GM12878 (cell line): ENCODE data around the gene FAM53B. TPM values are rescaled to one million over a fixed set of nuclear protein-coding genes. Genes with fewer than 3 reads are reported as not detected.

ENCODE experiments used
- ATAC-seq: fragments of 200-7000 bp; cut with Tn5 transposase; 3 replicates; pipeline ENCODE4 v1.9.1; 2020; ENCODE audit warnings: mild to moderate bottlenecking, moderate library complexity
- BruUV-seq: library from RNA; stranded (reverse); fragments of 400-500 nt; replicated peaks from 2 replicates; lab custom pipeline; 2021; lab: Mats Ljungman, UMichigan
- CTCF ChIA-PET: fragments of 300-600 bp; sonication (Branson Sonifier 250); formaldehyde crosslinking; extraction: SDS; loops from one replicate; lab custom pipeline; 2021; ENCODE audit warnings: inconsistent platforms; lab: Yijun Ruan, JAX
- POLR2A ChIA-PET: fragments of 350-600 bp; formaldehyde crosslinking; extraction: SDS; loops from one replicate; lab custom pipeline; 2021; ENCODE audit warnings: inconsistent platforms; lab: Charles Lee
- RAD21 ChIA-PET: fragments of 300-600 bp; sonication (Branson Sonifier 250); formaldehyde crosslinking; loops from one replicate; lab custom pipeline; 2023; ENCODE audit warnings: antibody characterized with exemption; ENCODE audit not compliant: unreplicated experiment; lab: Charles Lee
- SMC1A ChIA-PET: fragments of 300-600 bp; sonication (Branson Sonifier 250); formaldehyde crosslinking; loops from one replicate; lab custom pipeline; 2023; ENCODE audit not compliant: unreplicated experiment, uncharacterized antibody; lab: Charles Lee
- DNase-seq: peaks from one replicate; pipeline ENCODE4 v3.0.0-alpha.2; 2011; ENCODE audit warnings: low read depth, low spot score
- FAIRE-seq: peaks from 3 replicates; lab custom pipeline; 2011; peaks lifted over from hg19 to GRCh38; lab: Jason Lieb, UNC
- H2AFZ ChIP-seq: 2 replicates; pipeline ENCODE4 v1.6.0; 2011; ENCODE audit warnings: low read depth, low read length, control low read depth; ENCODE audit not compliant: control insufficient read depth
- H3K27ac ChIP-seq: 2 replicates; pipeline ENCODE4 v1.5.1; 2011; ENCODE audit warnings: control low read depth; ENCODE audit not compliant: control insufficient read depth, insufficient read depth
- H3K27me3 ChIP-seq, 2 experiments: replicated peaks in 1 of 2; 2 replicates each; pipeline versions ENCODE4 v1.6.0 to v1.6.1; 2011; ENCODE audit warnings: low read length in 1 of 2; ENCODE audit not compliant: control insufficient read depth in 2 of 2, insufficient read depth in 2 of 2
- H3K36me3 ChIP-seq, 2 experiments: 2 replicates each; pipeline ENCODE4 v1.5.1; 2011; ENCODE audit warnings: low read length in 1 of 2; ENCODE audit not compliant: control insufficient read depth in 2 of 2, insufficient read depth in 2 of 2
- H3K4me1 ChIP-seq: 2 replicates; pipeline ENCODE4 v1.6.1; 2011; ENCODE audit warnings: mild to moderate bottlenecking, low read length, moderate library complexity, mixed read lengths; ENCODE audit not compliant: control insufficient read depth, insufficient read depth
- H3K4me2 ChIP-seq: 2 replicates; pipeline ENCODE4 v1.6.0; 2011; ENCODE audit warnings: control low read depth; ENCODE audit not compliant: control insufficient read depth, insufficient read depth
- H3K4me3 ChIP-seq: fragments of 200-600 bp; sonication (generic); 2 replicates; pipeline ENCODE4 v1.5.1; 2016
- H3K79me2 ChIP-seq: 2 replicates; pipeline ENCODE4 v1.6.0; 2011; ENCODE audit warnings: low read length; ENCODE audit not compliant: control insufficient read depth, insufficient read depth
- H3K9ac ChIP-seq: 2 replicates; pipeline ENCODE4 v1.8.0; 2011; ENCODE audit warnings: low read length, control low read depth, mixed read lengths; ENCODE audit not compliant: control insufficient read depth, insufficient read depth
- H3K9me3 ChIP-seq: replicated peaks from 3 replicates; pipeline ENCODE4 v1.5.1; 2011; ENCODE audit warnings: mild to moderate bottlenecking, low read length; ENCODE audit not compliant: control insufficient read depth, insufficient read depth
- H4K20me1 ChIP-seq: 2 replicates; pipeline ENCODE4 v1.6.0; 2011; ENCODE audit not compliant: control insufficient read depth, insufficient read depth
- BMI1 ChIP-seq: fragments of 450-650 bp; IDR thresholded peaks from 2 replicates; pipeline ENCODE4 v1.6.1; 2016; ENCODE audit warnings: mild to moderate bottlenecking, moderate library complexity, borderline replicate concordance
- ELK1 ChIP-seq: IDR thresholded peaks from 2 replicates; pipeline ENCODE4 v1.6.1; 2012; ENCODE audit warnings: low read depth, low read length, improper control_type of control experiment
- FOXK2 ChIP-seq: fragments of 450-650 bp; IDR thresholded peaks from 2 replicates; pipeline ENCODE4 v1.6.1; 2017; ENCODE audit warnings: mild to moderate bottlenecking, moderate library complexity
- JUNB ChIP-seq: IDR thresholded peaks from 2 replicates; pipeline ENCODE4 v1.6.1; 2016; ENCODE audit warnings: antibody characterized with exemption, mild to moderate bottlenecking
- NR2F1 ChIP-seq: fragments of 450-650 bp; conservative IDR thresholded peaks from 2 replicates; pipeline ENCODE4 v1.6.1; 2017; ENCODE audit warnings: mild to moderate bottlenecking
- RBBP5 ChIP-seq: fragments of 200-600 bp; sonication (generic); conservative IDR thresholded peaks from 2 replicates; pipeline ENCODE4 v1.6.1; 2016
- SREBF1 ChIP-seq: IDR thresholded peaks from 2 replicates; pipeline ENCODE4 v1.6.1; 2012; ENCODE audit warnings: mild to moderate bottlenecking, low read length
- WGBS: methylation state at CpG from one replicate; pipeline ENCODE4 v1.1.6; 2016; ENCODE audit warnings: low lambda C conversion rate; ENCODE audit not compliant: insufficient replicate concordance, insufficient coverage; ENCODE audit errors: missing lambda C conversion rate; 5-methylcytosine and 5-hydroxymethylcytosine counted together
- in situ Hi-C: fragments of 300-500 bp; cut with MboI; formaldehyde crosslinking; loops from 9 replicates; pipeline ENCODE4 v1.14.3; 2018; ENCODE audit warnings: mixed read lengths
- intact Hi-C: fragments of 100-400 bp; cut with micrococcal nuclease; formaldehyde crosslinking; loops from one replicate; pipeline ENCODE4 v1.14.2; 2022; ENCODE audit not compliant: unreplicated experiment
- polyA plus RNA-seq, 11 experiments: library from polyadenylated mRNA; depleted of rRNA in 4 of 11; unstranded in 6 of 11; stranded (reverse) in 5 of 11; fragments of >200 nt; fragmentation: Nextera tagmentation in 4 of 11; fragmentation: Illumina TruSeq in 1 of 11; extraction: Ambion mirVana in 4 of 11; extraction: Trizol in 1 of 11; gene quantifications; 1 replicate in 1 of 11; 2 replicates in 10 of 11; pipeline versions ENCODE4 v1.2.1 to v1.2.3, GENCODE V29; 2011 to 2016; ENCODE audit warnings: inconsistent platforms in 2 of 11, missing spikeins in 2 of 11, low read depth in 1 of 11
- total RNA-seq, 4 experiments: library from RNA; depleted of rRNA in 3 of 4; stranded (reverse); fragments of >200 nt in 3 of 4; fragmentation: Illumina TruSeq in 1 of 4; extraction: Trizol in 1 of 4; gene quantifications; 2 replicates each; pipeline versions ENCODE4 v1.2.1 to v1.2.3, GENCODE V29; 2013 to 2021
- TF ChIP-seq, protein P1 (sequence below): fragments of 450-650 bp; formaldehyde crosslinking; IDR thresholded peaks from 2 replicates; pipeline ENCODE4 v1.4.0; 2020; ENCODE audit warnings: mild to moderate bottlenecking, moderate library complexity

FAM53B gene
- total and polyA plus RNA-seq, 10 of the 15 experiments (the other 5 are each of a cell fraction or from before 2014, with no cell fraction given) = 0.05 to 26.3 (median 8.1) TPM

DNA sequence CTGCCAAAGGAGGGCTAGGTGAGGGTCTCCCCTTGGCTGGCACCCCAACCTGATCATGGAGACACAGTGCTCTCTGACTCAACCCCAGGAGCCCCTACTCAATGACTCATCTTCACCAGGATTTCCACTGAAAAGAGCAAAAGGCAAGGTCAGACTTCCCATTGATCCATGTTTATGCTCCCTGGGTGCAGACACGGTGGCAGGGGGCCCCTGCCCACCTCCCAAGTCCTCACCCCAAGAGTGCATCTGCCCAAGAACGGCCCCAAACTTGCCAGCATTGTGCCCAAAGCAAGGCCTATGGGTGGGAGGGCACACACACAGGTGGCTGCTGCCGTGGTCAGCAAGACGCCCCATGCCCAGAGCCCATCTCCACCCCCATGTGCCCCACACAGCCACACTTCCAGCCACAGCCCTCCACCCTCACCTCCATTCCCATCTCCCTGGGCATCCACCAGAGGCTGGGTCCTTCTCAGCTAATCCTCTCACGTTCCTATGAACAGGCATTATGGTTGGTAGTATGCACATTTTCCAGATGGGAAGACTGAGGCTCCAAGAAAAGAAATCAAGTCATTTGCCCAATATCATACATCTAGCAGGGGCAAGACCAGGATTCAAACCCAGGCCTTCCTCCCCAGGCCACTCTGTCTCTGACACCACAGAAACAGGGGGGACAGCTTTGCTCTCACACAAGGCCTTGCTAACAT, 31.3 kb downstream of the FAM53B start:
- SMC1A ChIA-PET = interaction anchor here (1.0 to 1.4 kb wide), 3 partner anchors 12 to 28 kb away, joined by 3 read pairs; no protein-coding TSS in a partner anchor
- POLR2A ChIA-PET = interaction anchor here (1.0 to 1.3 kb wide), 2 partner anchors 9 to 10 kb away, joined by 3 to 6 read pairs; no protein-coding TSS in a partner anchor
- CTCF ChIA-PET = interaction anchor here (0.9 to 21.9 kb wide), 6 partner anchors 10 to 352 kb away, joined by 3 to 319 read pairs (median 4); no protein-coding TSS in a partner anchor
- in situ Hi-C loops = no loop called here
- DNase-seq (no peak), FAIRE-seq (no peak), ATAC-seq (no peak)
- H3K36me3 ChIP-seq = no peaks in the 10 kb centered on the region; a peak in 1 of 4 replicates
- no TSS peak for BruUV-seq
- no peaks in the 10 kb centered on the region for H3K9me3 ChIP-seq
- peaks cover 12% of the 10 kb centered on the region for H3K79me2 ChIP-seq
- WGBS = 59% methylated on average over 5 of the region's 5 CpGs
- intact Hi-C loops = no loop called here
- H3K9ac ChIP-seq = no peak overlapping the region
- no peak overlapping the region for H2AFZ ChIP-seq
- RAD21 ChIA-PET = interaction anchor here (0.6 to 15.5 kb wide), 5 partner anchors 10 to 265 kb away, joined by 3 to 309 read pairs (median 5); no protein-coding TSS in a partner anchor
- no peaks in the 10 kb centered on the region for H4K20me1 ChIP-seq
- H3K27ac ChIP-seq = no peak overlapping the region
- H3K4me1 ChIP-seq = peaks cover 20% of the 10 kb centered on the region
- H3K27me3 ChIP-seq = no peaks in the 10 kb centered on the region
- no peak overlapping the region for H3K4me2 ChIP-seq
- no peak overlapping the region for H3K4me3 ChIP-seq
- TF ChIP-seq BMI1 = no peak
- no peak for TF ChIP-seq JUNB
- no peak for TF ChIP-seq SREBF1

DNA sequence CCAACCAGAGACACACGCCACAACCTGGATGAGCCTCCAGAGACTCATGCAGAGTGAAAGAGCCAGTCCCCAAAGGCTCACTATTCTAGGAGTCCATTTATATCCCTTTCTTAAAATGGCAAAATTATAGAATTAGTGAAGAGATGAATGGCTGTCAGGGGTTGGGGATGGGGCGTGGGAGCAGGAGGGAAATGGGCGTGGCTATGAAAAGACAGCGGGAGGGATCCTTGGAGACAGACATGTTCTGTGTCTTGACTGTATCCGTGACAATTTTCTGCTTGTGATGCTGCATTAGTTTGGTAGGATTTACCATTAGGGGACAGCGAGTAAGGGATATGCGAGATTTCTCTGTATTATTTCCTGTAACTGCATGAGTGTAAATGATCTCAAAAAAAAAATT, 33.0 kb downstream of the FAM53B start:
- Histone ChIP-seq H2AFZ (no peak overlapping the region), H3K4me1 (peaks cover 5% of the 10 kb centered on the region), H4K20me1 (no peaks in the 10 kb centered on the region), H3K27me3 (no peaks in the 10 kb centered on the region), H3K4me2 (no peak overlapping the region), H3K79me2 (peaks cover 4% of the 10 kb centered on the region), H3K9me3 (no peaks in the 10 kb centered on the region), H3K9ac (no peak overlapping the region), H3K4me3 (no peak overlapping the region), H3K36me3 (peaks cover 0 to 3% of the 10 kb centered on the region in 2 experiments; a peak in 3 of 4 replicates), H3K27ac (no peak overlapping the region)
- ATAC-seq = no peak
- FAIRE-seq = no peak
- WGBS = 89% methylated on average over 7 of the region's 7 CpGs
- BruUV-seq = no TSS peak
- POLR2A ChIA-PET = interaction anchor here (0.5 kb wide), 1 partner anchor 26 kb away, joined by 3 read pairs; no protein-coding TSS in a partner anchor
- DNase-seq = no peak
- CTCF ChIA-PET = interaction anchor here (1.4 kb wide), 1 partner anchor 24 kb away, joined by 4 read pairs; no protein-coding TSS in a partner anchor
- SMC1A ChIA-PET = no interaction called here
- in situ Hi-C loops (no loop called here), intact Hi-C loops (no loop called here)
- TF ChIP-seq ELK1 (no peak), RBBP5 (no peak), NR2F1 (no peak), FOXK2 (no peak)
- TF ChIP-seq, protein P1, sequence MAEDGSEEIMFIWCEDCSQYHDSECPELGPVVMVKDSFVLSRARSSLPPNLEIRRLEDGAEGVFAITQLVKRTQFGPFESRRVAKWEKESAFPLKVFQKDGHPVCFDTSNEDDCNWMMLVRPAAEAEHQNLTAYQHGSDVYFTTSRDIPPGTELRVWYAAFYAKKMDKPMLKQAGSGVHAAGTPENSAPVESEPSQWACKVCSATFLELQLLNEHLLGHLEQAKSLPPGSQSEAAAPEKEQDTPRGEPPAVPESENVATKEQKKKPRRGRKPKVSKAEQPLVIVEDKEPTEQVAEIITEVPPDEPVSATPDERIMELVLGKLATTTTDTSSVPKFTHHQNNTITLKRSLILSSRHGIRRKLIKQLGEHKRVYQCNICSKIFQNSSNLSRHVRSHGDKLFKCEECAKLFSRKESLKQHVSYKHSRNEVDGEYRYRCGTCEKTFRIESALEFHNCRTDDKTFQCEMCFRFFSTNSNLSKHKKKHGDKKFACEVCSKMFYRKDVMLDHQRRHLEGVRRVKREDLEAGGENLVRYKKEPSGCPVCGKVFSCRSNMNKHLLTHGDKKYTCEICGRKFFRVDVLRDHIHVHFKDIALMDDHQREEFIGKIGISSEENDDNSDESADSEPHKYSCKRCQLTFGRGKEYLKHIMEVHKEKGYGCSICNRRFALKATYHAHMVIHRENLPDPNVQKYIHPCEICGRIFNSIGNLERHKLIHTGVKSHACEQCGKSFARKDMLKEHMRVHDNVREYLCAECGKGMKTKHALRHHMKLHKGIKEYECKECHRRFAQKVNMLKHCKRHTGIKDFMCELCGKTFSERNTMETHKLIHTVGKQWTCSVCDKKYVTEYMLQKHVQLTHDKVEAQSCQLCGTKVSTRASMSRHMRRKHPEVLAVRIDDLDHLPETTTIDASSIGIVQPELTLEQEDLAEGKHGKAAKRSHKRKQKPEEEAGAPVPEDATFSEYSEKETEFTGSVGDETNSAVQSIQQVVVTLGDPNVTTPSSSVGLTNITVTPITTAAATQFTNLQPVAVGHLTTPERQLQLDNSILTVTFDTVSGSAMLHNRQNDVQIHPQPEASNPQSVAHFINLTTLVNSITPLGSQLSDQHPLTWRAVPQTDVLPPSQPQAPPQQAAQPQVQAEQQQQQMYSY (CRISPR knock-in tag) = no peak
- RAD21 ChIA-PET = interaction anchor here (15.5 kb wide), 1 partner anchor 9 kb away, joined by 266 read pairs; no protein-coding TSS in a partner anchor
